ENCODE data around the gene COL23A1. TPM values are rescaled to one million over a fixed set of nuclear protein-coding genes. Genes with fewer than 3 reads are reported as not detected.
A peak's percentile ranks its signal among the peaks of the same experiment; 100 is the strongest.

The COL23A1 gene
- total and polyA plus RNA-seq, 2 donors (not counting 1 experiment from before 2014, with no cell fraction given) = 0.20 TPM; not detected in 1

DNA sequence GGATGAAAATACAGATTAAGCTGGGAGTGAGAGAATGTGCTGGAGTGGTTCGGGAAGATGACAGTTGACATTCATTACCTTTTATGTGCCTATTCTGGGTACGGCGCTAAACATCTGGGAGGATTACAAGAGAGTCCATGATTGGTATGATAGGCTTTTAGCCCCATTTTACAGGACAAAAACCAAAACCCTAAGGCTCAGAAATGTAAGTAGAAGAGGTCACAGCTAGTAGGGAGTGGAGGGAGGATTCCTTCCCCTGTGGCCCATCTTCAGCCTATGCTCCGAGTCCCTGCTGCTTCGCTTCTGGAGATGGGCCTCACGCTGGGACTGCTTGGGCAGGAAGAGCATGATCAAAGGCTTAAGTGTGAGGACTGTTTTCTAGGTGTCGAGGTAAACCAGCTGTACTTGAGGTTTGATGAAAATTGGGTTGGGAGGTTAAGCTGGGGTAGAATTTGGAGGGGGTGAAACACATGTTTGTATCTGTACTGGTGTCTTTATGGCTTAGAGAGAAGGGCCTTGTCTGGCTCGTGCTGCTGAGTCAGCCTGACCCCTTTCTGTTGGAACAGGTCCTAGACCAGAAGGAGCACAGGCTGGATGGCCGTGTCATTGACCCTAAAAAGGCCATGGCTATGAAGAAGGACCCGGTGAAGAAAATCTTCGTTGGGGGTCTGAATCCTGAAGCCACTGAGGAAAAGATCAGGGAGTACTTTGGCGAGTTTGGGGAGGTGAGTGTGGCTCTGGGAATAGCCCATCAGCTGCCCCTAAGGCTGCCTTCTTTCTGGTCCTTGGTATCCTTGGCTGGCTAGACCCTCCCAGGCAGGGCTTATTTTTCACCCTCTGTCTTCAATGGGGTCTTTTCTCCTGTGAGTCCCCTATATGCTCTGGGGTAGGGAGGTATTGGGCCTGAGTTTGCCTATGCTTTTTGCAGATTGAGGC lies 383.8 kb downstream of the COL23A1 start:
- Histone ChIP-seq H2AFZ (ENCODE audit: insufficient read depth, low read depth, low read length, poor library complexity, severe bottlenecking) (no peak overlapping the region), H3K9me3 (ENCODE audit: control extremely low read depth in 1 of 3, control insufficient read depth in 2 of 3, insufficient read depth in 1 of 3, low read length in 2 of 3) (no peaks in the 10 kb centered on the region), H3K9ac (ENCODE audit: low read length) (peak overlapping the region; percentile 91), H3K4me2 (replicated peaks; ENCODE audit: low read depth, low read length, poor library complexity, severe bottlenecking) (peak overlapping the region; percentile 97), H3K4me3 (ENCODE audit: control extremely low read depth in 1 of 5, extremely low read depth in 1 of 5, insufficient read depth in 1 of 5, low read depth in 2 of 5, low read length in 4 of 5) (peak overlapping the region in 4 of 5 experiments; percentile 54 to 94 (median 84)), H3K27me3 (replicated peaks in 1 of 4; ENCODE audit: control extremely low read depth in 1 of 4, control insufficient read depth in 3 of 4, insufficient read depth in 4 of 4, low read length in 3 of 4) (no peaks in the 10 kb centered on the region), H4K20me1 (ENCODE audit: control insufficient read depth, insufficient read depth, low read length, poor library complexity, severe bottlenecking) (peaks cover 55% of the 10 kb centered on the region), H3K36me3 (replicated peaks in 1 of 2; ENCODE audit: control extremely low read depth in 1 of 2, control insufficient read depth in 1 of 2, extremely low read depth in 1 of 2, insufficient read depth in 2 of 2, low read length in 1 of 2) (peaks cover 0 to 54% of the 10 kb centered on the region in 2 experiments), H3K4me1 (ENCODE audit: control insufficient read depth in 2 of 2, insufficient read depth in 2 of 2, low read length in 2 of 2) (peaks cover 12 to 18% of the 10 kb centered on the region in 2 donors), H3K27ac (ENCODE audit: low read length in 2 of 2) (peak overlapping the region in 1 of 2 donors; percentile 79), H3K79me2 (ENCODE audit: control insufficient read depth, insufficient read depth, low read length) (peaks cover 28% of the 10 kb centered on the region)
- H3K4me3 Mint-ChIP-seq = peak overlapping the region; percentile 81
- peak overlapping the region; percentile 86 for H3K27ac Mint-ChIP-seq
- H3K27me3 Mint-ChIP-seq = no peaks in the 10 kb centered on the region
- ChIA-PET CTCF (interaction anchor here (1.3 to 1.4 kb wide), 3 partner anchors 10 to 28 kb away, joined by 3 read pairs; no protein-coding TSS in a partner anchor), POLR2A (interaction anchor here (1.2 kb wide), 1 partner anchor 26 kb away, joined by 4 read pairs; the partner anchor contains the start of gene PHYKPL)
- DNase-seq (peak; percentile 39), ATAC-seq (ENCODE audit: low read depth) (no peak)
- H3K9me3 Mint-ChIP-seq (ENCODE audit: insufficient read depth) = no peaks in the 10 kb centered on the region
- TF ChIP-seq, protein P1, sequence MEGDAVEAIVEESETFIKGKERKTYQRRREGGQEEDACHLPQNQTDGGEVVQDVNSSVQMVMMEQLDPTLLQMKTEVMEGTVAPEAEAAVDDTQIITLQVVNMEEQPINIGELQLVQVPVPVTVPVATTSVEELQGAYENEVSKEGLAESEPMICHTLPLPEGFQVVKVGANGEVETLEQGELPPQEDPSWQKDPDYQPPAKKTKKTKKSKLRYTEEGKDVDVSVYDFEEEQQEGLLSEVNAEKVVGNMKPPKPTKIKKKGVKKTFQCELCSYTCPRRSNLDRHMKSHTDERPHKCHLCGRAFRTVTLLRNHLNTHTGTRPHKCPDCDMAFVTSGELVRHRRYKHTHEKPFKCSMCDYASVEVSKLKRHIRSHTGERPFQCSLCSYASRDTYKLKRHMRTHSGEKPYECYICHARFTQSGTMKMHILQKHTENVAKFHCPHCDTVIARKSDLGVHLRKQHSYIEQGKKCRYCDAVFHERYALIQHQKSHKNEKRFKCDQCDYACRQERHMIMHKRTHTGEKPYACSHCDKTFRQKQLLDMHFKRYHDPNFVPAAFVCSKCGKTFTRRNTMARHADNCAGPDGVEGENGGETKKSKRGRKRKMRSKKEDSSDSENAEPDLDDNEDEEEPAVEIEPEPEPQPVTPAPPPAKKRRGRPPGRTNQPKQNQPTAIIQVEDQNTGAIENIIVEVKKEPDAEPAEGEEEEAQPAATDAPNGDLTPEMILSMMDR (IDR thresholded peaks at IDR 0.05) = no peak
- no peak for TF ChIP-seq EZH2 (IDR thresholded peaks at IDR 0.05; ENCODE audit: borderline replicate concordance, insufficient read depth, low read depth, low read length, poor library complexity, severe bottlenecking)
- WGBS (ENCODE audit: insufficient coverage) = 61% methylated on average over 12 of the region's 12 CpGs
- intact Hi-C loops (cut with micrococcal nuclease) = no loop called here
- H3K4me1 Mint-ChIP-seq = peaks cover 30% of the 10 kb centered on the region

DNA sequence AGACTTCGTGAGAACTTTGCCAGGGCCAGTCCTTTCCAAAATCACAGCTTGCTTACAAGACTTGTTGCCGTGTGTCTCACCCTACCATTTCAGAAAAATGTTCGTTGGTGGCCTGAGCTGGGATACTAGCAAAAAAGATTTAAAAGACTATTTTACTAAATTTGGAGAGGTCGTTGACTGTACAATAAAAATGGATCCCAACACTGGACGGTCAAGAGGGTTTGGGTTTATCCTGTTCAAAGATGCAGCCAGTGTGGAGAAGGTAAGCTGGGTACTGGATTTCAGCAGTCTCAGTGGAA lies 384.5 kb downstream of the COL23A1 start:
- H3K27ac ChIP-seq (ENCODE audit: low read length in 2 of 2) = peak overlapping the region; percentile 44 to 79
- WGBS (ENCODE audit: insufficient coverage) = 11% methylated on average over 2 of the region's 5 CpGs
- intact Hi-C loops (cut with micrococcal nuclease) = no loop called here
- no peaks in the 10 kb centered on the region for H3K9me3 Mint-ChIP-seq (ENCODE audit: insufficient read depth)
- H3K4me1 ChIP-seq (ENCODE audit: control insufficient read depth in 2 of 2, insufficient read depth in 2 of 2, low read length in 2 of 2) = peaks cover 12 to 18% of the 10 kb centered on the region in 2 donors
- H3K4me3 Mint-ChIP-seq = peak overlapping the region; percentile 81
- H3K9ac ChIP-seq (ENCODE audit: low read length) = peak overlapping the region; percentile 91
- CTCF ChIA-PET = interaction anchor here (1.3 to 1.4 kb wide), 2 partner anchors 11 to 18 kb away, joined by 3 read pairs; no protein-coding TSS in a partner anchor
- H3K4me2 ChIP-seq (replicated peaks; ENCODE audit: low read depth, low read length, poor library complexity, severe bottlenecking) = peak overlapping the region; percentile 97
- ATAC-seq (ENCODE audit: low read depth) (no peak), DNase-seq (no peak)
- H3K4me1 Mint-ChIP-seq = peaks cover 30% of the 10 kb centered on the region
- no peaks in the 10 kb centered on the region for H3K27me3 Mint-ChIP-seq
- peaks cover 55% of the 10 kb centered on the region for H4K20me1 ChIP-seq (ENCODE audit: control insufficient read depth, insufficient read depth, low read length, poor library complexity, severe bottlenecking)
- peaks cover 28% of the 10 kb centered on the region for H3K79me2 ChIP-seq (ENCODE audit: control insufficient read depth, insufficient read depth, low read length)
- H3K9me3 ChIP-seq (ENCODE audit: control extremely low read depth in 1 of 3, control insufficient read depth in 2 of 3, insufficient read depth in 1 of 3, low read length in 2 of 3) = no peaks in the 10 kb centered on the region
- H3K4me3 ChIP-seq (ENCODE audit: control extremely low read depth in 1 of 5, extremely low read depth in 1 of 5, insufficient read depth in 1 of 5, low read depth in 2 of 5, low read length in 4 of 5) = peak overlapping the region; percentile 54 to 94 (median 80)
- TF ChIP-seq, protein P1 (IDR thresholded peaks at IDR 0.05) = no peak
- TF ChIP-seq EZH2 (IDR thresholded peaks at IDR 0.05; ENCODE audit: borderline replicate concordance, insufficient read depth, low read depth, low read length, poor library complexity, severe bottlenecking) = no peak
- no peak overlapping the region for H2AFZ ChIP-seq (ENCODE audit: insufficient read depth, low read depth, low read length, poor library complexity, severe bottlenecking)
- POLR2A ChIA-PET = interaction anchor here (2.1 kb wide), 1 partner anchor 26 kb away, joined by 12 read pairs; the partner anchor contains the start of gene PHYKPL
- H3K27ac Mint-ChIP-seq = peak overlapping the region; percentile 86
- peaks cover 0 to 46% of the 10 kb centered on the region in 2 experiments for H3K36me3 ChIP-seq (replicated peaks in 1 of 2; ENCODE audit: control extremely low read depth in 1 of 2, control insufficient read depth in 1 of 2, extremely low read depth in 1 of 2, insufficient read depth in 2 of 2, low read length in 1 of 2)
- H3K27me3 ChIP-seq (replicated peaks in 1 of 4; ENCODE audit: control extremely low read depth in 1 of 4, control insufficient read depth in 3 of 4, insufficient read depth in 4 of 4, low read length in 3 of 4) = no peaks in the 10 kb centered on the region

Measured in B cell (primary cell).